K562 (cell line): ENCODE measurements around the gene ENKUR. TPM values are rescaled to one million over a fixed set of nuclear protein-coding genes. Genes with fewer than 3 reads are reported as not detected.

Source experiments
- CREM ChIP-seq: IDR thresholded peaks from 2 replicates; pipeline ENCODE4 v1.6.1; 2014; ENCODE audit warnings: antibody characterized with exemption, low read depth
- DPF2 ChIP-seq: fragments of 450-650 bp; IDR thresholded peaks from 2 replicates; pipeline ENCODE4 v1.6.1; 2016
- ETV6 ChIP-seq, 3 experiments: fragments of 150-350 bp in 1 of 3; sonication (generic) in 1 of 3; formaldehyde crosslinking in 1 of 3; IDR thresholded peaks; 2 replicates each; pipeline versions ENCODE4 v1.6.1 to v1.8.0; 2014 to 2022; ENCODE audit warnings: borderline replicate concordance in 2 of 3, low read depth in 2 of 3, antibody characterized with exemption in 1 of 3, low read length in 1 of 3, mild to moderate bottlenecking in 1 of 3, missing genetic modification reagents in 1 of 3
- FOXK2 ChIP-seq, 2 experiments: fragments of 450-650 bp; IDR thresholded peaks in 1 of 2; conservative IDR thresholded peaks in 1 of 2; 2 replicates each; pipeline ENCODE4 v1.6.1; 2016; ENCODE audit warnings: low read depth in 2 of 2, mild to moderate bottlenecking in 1 of 2
- JUND ChIP-seq, 2 experiments: IDR thresholded peaks; 2 replicates in 1 of 2; 3 replicates in 1 of 2; pipeline ENCODE4 v1.6.1; 2011; ENCODE audit warnings: borderline replicate concordance in 2 of 2, low read depth in 2 of 2, low read length in 2 of 2, improper control_type of control experiment in 1 of 2, missing biosample characterization in 1 of 2, missing genetic modification characterization in 1 of 2, missing genetic modification reagents in 1 of 2
- NFE2L1 ChIP-seq: fragments of 450-650 bp; IDR thresholded peaks from 2 replicates; pipeline ENCODE4 v1.6.1; 2016; ENCODE audit warnings: missing genetic modification characterization, low read depth, mild to moderate bottlenecking, missing compliant biosample characterization, moderate library complexity, borderline replicate concordance
- RBM25 ChIP-seq: fragments of 200-400 bp; formaldehyde crosslinking; IDR thresholded peaks from 2 replicates; pipeline ENCODE4 v1.6.1; 2018; ENCODE audit warnings: low read length, low read depth, moderate library complexity; ENCODE audit not compliant: severe bottlenecking
- SRSF7 ChIP-seq: fragments of 200-400 bp; formaldehyde crosslinking; optimal IDR thresholded peaks from 2 replicates; pipeline ENCODE3; 2017; ENCODE audit warnings: mild to moderate bottlenecking, low read depth, low read length
- STAT5B ChIP-seq: fragments of 250-450 bp; sonication (Bioruptor Pico); IDR thresholded peaks from 2 replicates; pipeline ENCODE4 v1.8.0; 2021; ENCODE audit warnings: mild to moderate bottlenecking, inconsistent platforms
- TEAD4 ChIP-seq, 2 experiments: sonication (generic) in 1 of 2; formaldehyde crosslinking in 1 of 2; IDR thresholded peaks; 2 replicates each; pipeline versions ENCODE4 v1.6.1 to v1.8.0; 2012 to 2022; ENCODE audit warnings: borderline replicate concordance in 1 of 2, inconsistent platforms in 1 of 2, low read length in 1 of 2, mild to moderate bottlenecking in 1 of 2, missing genetic modification reagents in 1 of 2
- ZNF3 ChIP-seq: fragments of 250-450 bp; sonication (Bioruptor Pico); IDR thresholded peaks from 2 replicates; pipeline ENCODE4 v1.5.0; 2021; ENCODE audit warnings: mild to moderate bottlenecking, moderate library complexity
- polyA plus RNA-seq, 8 experiments: library from polyadenylated mRNA; depleted of rRNA in 4 of 8; stranded (reverse) in 5 of 8; unstranded in 3 of 8; fragments of >200 nt; fragmentation: Nextera tagmentation in 2 of 8; fragmentation: Illumina TruSeq in 1 of 8; extraction: Ambion mirVana in 2 of 8; extraction: Trizol in 1 of 8; gene quantifications; 2 replicates each; pipeline versions ENCODE4 v1.2.1 to v1.2.3, GENCODE V29; 2011 to 2014; ENCODE audit warnings: inconsistent platforms in 1 of 8, missing spikeins in 1 of 8
- total RNA-seq, 7 experiments: library from RNA; depleted of rRNA in 6 of 7; stranded (reverse); fragments of >200 nt in 6 of 7; fragmentation: Illumina TruSeq in 2 of 7; extraction: Trizol in 2 of 7; gene quantifications; 2 replicates each; pipeline versions ENCODE4 v1.2.1 to v1.2.3, GENCODE V29; 2011 to 2021; ENCODE audit warnings: low replicate concordance in 1 of 7
- TF ChIP-seq, protein P1 (sequence below), 2 experiments: fragments of 450-650 bp in 1 of 2; sonication (generic) in 1 of 2; formaldehyde crosslinking in 1 of 2; IDR thresholded peaks; 2 replicates each; pipeline versions ENCODE4 v1.7.1 to v1.9.0; 2016 to 2022; ENCODE audit warnings: inconsistent platforms in 1 of 2, mild to moderate bottlenecking in 1 of 2, missing genetic modification reagents in 1 of 2
- TF ChIP-seq, protein P2 (sequence below), 3 experiments: IDR thresholded peaks in 2 of 3; conservative IDR thresholded peaks in 1 of 3; 2 replicates each; pipeline ENCODE4 v1.5.1; 2011 to 2012; ENCODE audit warnings: low read length in 3 of 3, mild to moderate bottlenecking in 3 of 3, control low read depth in 2 of 3, improper control_type of control experiment in 1 of 3, inconsistent platforms in 1 of 3, low read depth in 1 of 3, mixed read lengths in 1 of 3, moderate library complexity in 1 of 3; ENCODE audit not compliant: insufficient read depth in 2 of 3
- TF ChIP-seq, protein P3 (sequence below): fragments of 450-650 bp; conservative IDR thresholded peaks from 2 replicates; pipeline ENCODE4 v1.6.1; 2016; ENCODE audit warnings: missing genetic modification characterization, low read depth, mild to moderate bottlenecking, missing compliant biosample characterization, moderate library complexity

Gene ENKUR
- total and polyA plus RNA-seq, 9 of the 15 experiments (the other 6 are each of a cell fraction or from before 2014, with no cell fraction given), result 0.06 to 0.46 (median 0.20) TPM

DNA sequence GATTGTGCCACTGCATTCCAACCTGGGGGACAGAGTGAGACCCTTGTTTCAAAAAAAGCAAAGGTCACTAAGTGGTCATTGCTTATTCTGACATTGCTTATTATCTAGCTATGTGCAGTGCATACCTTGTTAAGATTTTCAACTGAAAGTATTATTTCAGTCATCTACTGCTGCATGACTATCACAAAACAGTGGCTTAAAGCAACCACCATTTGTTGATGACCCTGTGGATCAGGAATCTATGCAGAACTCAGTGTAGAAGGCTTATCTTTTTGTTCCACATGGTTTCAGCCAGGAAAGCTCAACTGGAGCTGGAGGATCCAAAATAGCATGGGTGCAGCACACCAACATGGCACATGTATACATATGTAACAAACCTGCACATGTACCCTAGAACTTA lies 23.6 kb upstream of the ENKUR start (continued):
- TF ChIP-seq NFE2L1 (tag), result no peak
- peak; percentile 37 for TF ChIP-seq TEAD4 (IDR thresholded peaks at IDR 0.05; ENCODE audit: low read length)
- no peak for TF ChIP-seq TEAD4 (CRISPR knock-in tag; IDR thresholded peaks at IDR 0.05; ENCODE audit: borderline replicate concordance)
- TF ChIP-seq, protein P1, sequence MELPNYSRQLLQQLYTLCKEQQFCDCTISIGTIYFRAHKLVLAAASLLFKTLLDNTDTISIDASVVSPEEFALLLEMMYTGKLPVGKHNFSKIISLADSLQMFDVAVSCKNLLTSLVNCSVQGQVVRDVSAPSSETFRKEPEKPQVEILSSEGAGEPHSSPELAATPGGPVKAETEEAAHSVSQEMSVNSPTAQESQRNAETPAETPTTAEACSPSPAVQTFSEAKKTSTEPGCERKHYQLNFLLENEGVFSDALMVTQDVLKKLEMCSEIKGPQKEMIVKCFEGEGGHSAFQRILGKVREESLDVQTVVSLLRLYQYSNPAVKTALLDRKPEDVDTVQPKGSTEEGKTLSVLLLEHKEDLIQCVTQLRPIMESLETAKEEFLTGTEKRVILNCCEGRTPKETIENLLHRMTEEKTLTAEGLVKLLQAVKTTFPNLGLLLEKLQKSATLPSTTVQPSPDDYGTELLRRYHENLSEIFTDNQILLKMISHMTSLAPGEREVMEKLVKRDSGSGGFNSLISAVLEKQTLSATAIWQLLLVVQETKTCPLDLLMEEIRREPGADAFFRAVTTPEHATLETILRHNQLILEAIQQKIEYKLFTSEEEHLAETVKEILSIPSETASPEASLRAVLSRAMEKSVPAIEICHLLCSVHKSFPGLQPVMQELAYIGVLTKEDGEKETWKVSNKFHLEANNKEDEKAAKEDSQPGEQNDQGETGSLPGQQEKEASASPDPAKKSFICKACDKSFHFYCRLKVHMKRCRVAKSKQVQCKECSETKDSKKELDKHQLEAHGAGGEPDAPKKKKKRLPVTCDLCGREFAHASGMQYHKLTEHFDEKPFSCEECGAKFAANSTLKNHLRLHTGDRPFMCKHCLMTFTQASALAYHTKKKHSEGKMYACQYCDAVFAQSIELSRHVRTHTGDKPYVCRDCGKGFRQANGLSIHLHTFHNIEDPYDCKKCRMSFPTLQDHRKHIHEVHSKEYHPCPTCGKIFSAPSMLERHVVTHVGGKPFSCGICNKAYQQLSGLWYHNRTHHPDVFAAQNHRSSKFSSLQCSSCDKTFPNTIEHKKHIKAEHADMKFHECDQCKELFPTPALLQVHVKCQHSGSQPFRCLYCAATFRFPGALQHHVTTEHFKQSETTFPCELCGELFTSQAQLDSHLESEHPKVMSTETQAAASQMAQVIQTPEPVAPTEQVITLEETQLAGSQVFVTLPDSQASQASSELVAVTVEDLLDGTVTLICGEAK (IDR thresholded peaks at IDR 0.05), result no peak
- TF ChIP-seq, protein P1 (CRISPR knock-in tag; IDR thresholded peaks at IDR 0.05), result no peak
- no peak for TF ChIP-seq JUND (IDR thresholded peaks at IDR 0.05; ENCODE audit: borderline replicate concordance, low read depth, low read length)
- TF ChIP-seq JUND (tag; IDR thresholded peaks at IDR 0.05; ENCODE audit: borderline replicate concordance, low read depth, low read length), result no peak
- no peak for TF ChIP-seq SRSF7
- TF ChIP-seq ETV6 (IDR thresholded peaks at IDR 0.05; ENCODE audit: borderline replicate concordance in 1 of 2, low read depth in 2 of 2, low read length in 1 of 2), result no peak
- TF ChIP-seq ETV6 (CRISPR knock-in tag; IDR thresholded peaks at IDR 0.05; ENCODE audit: borderline replicate concordance), result no peak
- no peak for TF ChIP-seq STAT5B (CRISPR knock-in tag)
- no peak for TF ChIP-seq RBM25
- TF ChIP-seq, protein P2, sequence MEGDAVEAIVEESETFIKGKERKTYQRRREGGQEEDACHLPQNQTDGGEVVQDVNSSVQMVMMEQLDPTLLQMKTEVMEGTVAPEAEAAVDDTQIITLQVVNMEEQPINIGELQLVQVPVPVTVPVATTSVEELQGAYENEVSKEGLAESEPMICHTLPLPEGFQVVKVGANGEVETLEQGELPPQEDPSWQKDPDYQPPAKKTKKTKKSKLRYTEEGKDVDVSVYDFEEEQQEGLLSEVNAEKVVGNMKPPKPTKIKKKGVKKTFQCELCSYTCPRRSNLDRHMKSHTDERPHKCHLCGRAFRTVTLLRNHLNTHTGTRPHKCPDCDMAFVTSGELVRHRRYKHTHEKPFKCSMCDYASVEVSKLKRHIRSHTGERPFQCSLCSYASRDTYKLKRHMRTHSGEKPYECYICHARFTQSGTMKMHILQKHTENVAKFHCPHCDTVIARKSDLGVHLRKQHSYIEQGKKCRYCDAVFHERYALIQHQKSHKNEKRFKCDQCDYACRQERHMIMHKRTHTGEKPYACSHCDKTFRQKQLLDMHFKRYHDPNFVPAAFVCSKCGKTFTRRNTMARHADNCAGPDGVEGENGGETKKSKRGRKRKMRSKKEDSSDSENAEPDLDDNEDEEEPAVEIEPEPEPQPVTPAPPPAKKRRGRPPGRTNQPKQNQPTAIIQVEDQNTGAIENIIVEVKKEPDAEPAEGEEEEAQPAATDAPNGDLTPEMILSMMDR (IDR thresholded peaks at IDR 0.05 in 2 of 3, conservative IDR thresholded peaks at IDR 0.05 in 1 of 3; ENCODE audit: insufficient read depth in 2 of 3, low read depth in 1 of 3, low read length in 3 of 3), result no peak
- no peak for TF ChIP-seq ZNF3
- no peak for TF ChIP-seq CREM
- TF ChIP-seq DPF2, result peak; percentile 42; the same call in 1 of the 2 replicates
- peak in 1 of 2 experiments; percentile 27; a peak in 2 of 4 replicates for TF ChIP-seq FOXK2 (conservative IDR thresholded peaks at IDR 0.05 in 1 of 2, IDR thresholded peaks at IDR 0.05 in 1 of 2; ENCODE audit: low read depth in 2 of 2)
- TF ChIP-seq, protein P3, sequence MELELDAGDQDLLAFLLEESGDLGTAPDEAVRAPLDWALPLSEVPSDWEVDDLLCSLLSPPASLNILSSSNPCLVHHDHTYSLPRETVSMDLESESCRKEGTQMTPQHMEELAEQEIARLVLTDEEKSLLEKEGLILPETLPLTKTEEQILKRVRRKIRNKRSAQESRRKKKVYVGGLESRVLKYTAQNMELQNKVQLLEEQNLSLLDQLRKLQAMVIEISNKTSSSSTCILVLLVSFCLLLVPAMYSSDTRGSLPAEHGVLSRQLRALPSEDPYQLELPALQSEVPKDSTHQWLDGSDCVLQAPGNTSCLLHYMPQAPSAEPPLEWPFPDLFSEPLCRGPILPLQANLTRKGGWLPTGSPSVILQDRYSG, result no peak
